Skeletal muscle satellite cell (primary cell): ENCODE data around the gene PASK.

ENCODE experiments used
- H3K27me3 ChIP-seq: 2 replicates; pipeline ENCODE4 v1.7.0; 2013; ENCODE audit warnings: low read length; ENCODE audit not compliant: control insufficient read depth, insufficient read depth
- H3K36me3 ChIP-seq: 2 replicates; pipeline ENCODE4 v1.7.0; 2013; ENCODE audit warnings: mild to moderate bottlenecking, control low read depth, low read length; ENCODE audit not compliant: insufficient read depth
- H3K4me1 ChIP-seq: 2 replicates; pipeline ENCODE4 v1.7.0; 2013; ENCODE audit warnings: low read length; ENCODE audit not compliant: control insufficient read depth, insufficient read depth
- H3K4me2 ChIP-seq: 2 replicates; pipeline ENCODE4 v1.7.0; 2013; ENCODE audit warnings: mild to moderate bottlenecking, low read length
- H3K4me3 ChIP-seq: 2 replicates; pipeline ENCODE4 v1.7.0; 2013; ENCODE audit warnings: low read length
- H3K9ac ChIP-seq: 2 replicates; pipeline ENCODE4 v1.7.0; 2013; ENCODE audit warnings: mild to moderate bottlenecking, low read depth, low read length, moderate library complexity
- H3K9me3 ChIP-seq: replicated peaks from 2 replicates; pipeline ENCODE4 v1.7.0; 2013; ENCODE audit warnings: mild to moderate bottlenecking, control low read depth, low read length

Gene PASK

GRCh38 chr2:241155936-241156335 lies 6.7 kb upstream of the PASK start:
- H3K9me3 ChIP-seq: no peaks in the 10 kb centered on the region
- H3K4me2 ChIP-seq: no peak overlapping the region
- no peak overlapping the region for H3K9ac ChIP-seq
- peaks cover 41% of the 10 kb centered on the region for H3K4me1 ChIP-seq
- no peak overlapping the region for H3K4me3 ChIP-seq
- peaks cover 29% of the 10 kb centered on the region for H3K36me3 ChIP-seq
- H3K27me3 ChIP-seq: no peaks in the 10 kb centered on the region

DNA sequence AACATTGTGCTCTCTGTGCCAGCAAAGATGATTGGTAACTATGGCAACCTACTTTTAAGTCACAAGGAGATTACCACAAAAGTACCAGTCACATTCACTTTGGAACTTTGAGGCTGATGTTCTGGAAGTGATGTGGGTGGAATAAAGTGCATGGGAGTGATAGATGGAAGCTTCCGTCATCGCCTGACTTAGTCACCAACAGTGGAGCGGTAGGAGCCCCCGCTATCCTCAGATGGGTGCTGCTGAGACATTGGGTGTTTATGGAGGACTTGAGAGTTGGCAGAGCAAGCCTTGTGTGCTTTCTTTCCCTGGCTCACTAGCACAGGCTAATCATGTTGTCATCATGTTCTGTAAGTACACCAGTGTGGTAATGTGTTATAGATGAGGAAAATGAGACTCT lies 5.6 kb upstream of the PASK start:
- Histone ChIP-seq H3K4me2 (no peak overlapping the region), H3K9ac (no peak overlapping the region), H3K9me3 (no peaks in the 10 kb centered on the region), H3K36me3 (peaks cover 21% of the 10 kb centered on the region), H3K27me3 (no peaks in the 10 kb centered on the region), H3K4me1 (peaks cover 42% of the 10 kb centered on the region), H3K4me3 (no peak overlapping the region)

GRCh38 chr2:241153616-241154015 lies 4.3 kb upstream of the PASK start:
- H3K4me3 ChIP-seq: no peak overlapping the region
- H3K9me3 ChIP-seq: no peaks in the 10 kb centered on the region
- H3K4me2 ChIP-seq: no peak overlapping the region
- peaks cover 43% of the 10 kb centered on the region for H3K4me1 ChIP-seq
- H3K36me3 ChIP-seq: peaks cover 13% of the 10 kb centered on the region
- no peak overlapping the region for H3K9ac ChIP-seq
- no peaks in the 10 kb centered on the region for H3K27me3 ChIP-seq

GRCh38 chr2:241151934-241152660 lies 2.8 kb upstream of the PASK start:
- peak overlapping the region; percentile 95 for H3K4me2 ChIP-seq
- H3K4me1 ChIP-seq: peaks cover 33% of the 10 kb centered on the region
- H3K9me3 ChIP-seq: no peaks in the 10 kb centered on the region
- no peaks in the 10 kb centered on the region for H3K27me3 ChIP-seq
- H3K9ac ChIP-seq: no peak overlapping the region
- peaks cover 7% of the 10 kb centered on the region for H3K36me3 ChIP-seq
- no peak overlapping the region for H3K4me3 ChIP-seq

DNA sequence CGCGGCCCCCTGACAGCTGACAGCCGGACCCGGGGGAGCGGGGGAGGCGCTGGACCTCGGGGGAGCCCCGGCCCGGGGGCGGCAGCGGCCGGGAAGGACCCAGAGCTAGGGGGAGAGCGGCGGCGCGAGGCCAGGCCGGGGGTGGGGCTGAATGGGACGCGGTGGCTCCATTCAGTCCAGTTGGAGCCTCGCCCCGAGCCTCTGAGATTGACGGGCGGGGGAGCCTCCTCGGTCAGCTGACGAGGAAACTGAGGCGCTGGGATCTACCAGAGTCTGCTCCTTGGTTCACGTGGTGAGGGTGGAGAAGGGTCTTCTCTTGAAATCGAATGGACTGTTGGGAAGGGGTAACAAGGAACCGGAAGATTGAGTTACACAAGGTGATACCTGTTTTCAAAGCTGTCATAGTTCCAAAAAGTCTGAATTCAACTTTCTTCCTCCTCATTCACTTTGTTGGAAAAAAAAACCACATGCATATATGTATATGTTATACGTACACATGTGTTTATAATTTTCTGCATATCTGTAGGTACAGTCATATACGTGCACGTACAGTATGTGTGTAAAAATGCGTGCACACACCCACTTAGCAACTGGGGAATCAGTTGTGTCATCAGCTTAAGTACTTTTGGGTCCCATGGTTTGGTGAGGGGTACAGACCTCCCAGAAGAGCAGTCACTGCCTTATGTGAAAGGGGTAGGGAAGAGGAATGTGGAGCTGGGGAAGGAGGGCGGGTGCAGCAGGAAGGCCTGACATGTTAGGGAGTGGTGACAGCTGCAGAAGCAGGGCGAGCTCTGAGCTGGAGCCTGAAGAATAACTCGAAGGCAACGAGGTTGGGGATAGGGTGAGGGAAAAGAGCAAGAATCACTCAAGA lies 1.6 kb upstream of the PASK start:
- peaks cover 7% of the 10 kb centered on the region for H3K36me3 ChIP-seq
- peak overlapping the region; percentile 81 for H3K4me3 ChIP-seq
- no peaks in the 10 kb centered on the region for H3K9me3 ChIP-seq
- H3K4me2 ChIP-seq: peak overlapping the region; percentile 95
- H3K4me1 ChIP-seq: peaks cover 28% of the 10 kb centered on the region
- no peaks in the 10 kb centered on the region for H3K27me3 ChIP-seq
- H3K9ac ChIP-seq: peak overlapping the region; percentile 84

DNA sequence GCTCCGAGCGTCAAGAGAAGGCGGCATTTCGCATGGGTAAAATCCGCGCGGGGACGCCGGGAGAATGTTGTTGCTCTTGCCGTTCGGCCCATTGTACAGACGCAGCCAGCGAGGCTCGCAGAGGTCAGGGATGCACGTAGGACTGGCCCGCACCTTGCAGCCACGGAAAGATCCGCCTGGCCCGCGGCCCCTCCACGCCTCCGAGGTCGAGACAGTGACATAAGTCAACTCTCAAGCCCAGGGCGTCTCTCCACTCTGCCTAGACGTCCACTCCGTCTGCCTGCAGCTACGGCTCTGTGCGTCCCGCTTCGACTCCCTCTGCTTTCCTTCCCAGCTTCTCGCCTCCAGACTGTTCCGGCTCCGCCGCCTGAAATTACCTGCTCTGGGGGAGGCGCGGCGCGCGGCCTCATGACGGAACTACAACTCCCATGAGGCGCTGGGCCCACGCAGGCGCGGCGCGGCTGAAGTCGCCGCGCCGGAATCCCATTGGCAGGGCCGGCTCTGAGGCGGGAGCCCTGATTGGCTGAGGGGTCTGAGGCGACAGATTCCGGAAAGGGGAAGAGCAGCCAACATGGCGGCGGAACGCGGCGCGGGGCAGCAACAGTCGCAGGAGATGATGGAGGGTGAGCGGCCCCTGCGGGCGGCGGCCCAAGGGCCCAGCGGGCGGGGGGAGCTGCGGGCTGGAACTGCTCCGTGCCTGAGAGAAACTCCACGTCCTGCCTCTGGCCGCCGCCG lies 820 bp upstream of the PASK start, which contains the start of gene PPP1R7:
TSS of gene PPP1R7 (plus strand) at position 543 of the 735 bp plus-strand sequence. CDS start at position 572, 29 bp downstream.
- peak within 1 kb of the TSS; percentile 81 for H3K4me3 ChIP-seq
- peak within 1 kb of the TSS; percentile 84 for H3K9ac ChIP-seq
- peaks cover 7% of the 10 kb centered on the region for H3K36me3 ChIP-seq
- peaks cover 28% of the 10 kb centered on the region for H3K4me1 ChIP-seq
- H3K27me3 ChIP-seq: no peaks in the 10 kb centered on the region
- H3K9me3 ChIP-seq: no peaks in the 10 kb centered on the region
- peak within 1 kb of the TSS; percentile 95 for H3K4me2 ChIP-seq

GRCh38 chr2:241149675-241149924 lies 328 bp upstream of the PASK start:
- H3K27me3 ChIP-seq: no peaks in the 10 kb centered on the region
- peaks cover 3% of the 10 kb centered on the region for H3K36me3 ChIP-seq
- peak overlapping the region; percentile 22 for H3K9ac ChIP-seq
- H3K4me3 ChIP-seq: peak overlapping the region; percentile 81
- H3K4me2 ChIP-seq: peak overlapping the region; percentile 95
- peaks cover 28% of the 10 kb centered on the region for H3K4me1 ChIP-seq
- no peaks in the 10 kb centered on the region for H3K9me3 ChIP-seq

- Histone ChIP-seq H3K36me3 (no peaks in the 10 kb centered on the region), H3K4me2 (peak overlapping the region; percentile 95), H3K9me3 (no peaks in the 10 kb centered on the region), H3K27me3 (no peaks in the 10 kb centered on the region), H3K9ac (peak overlapping the region; percentile 77), H3K4me1 (peaks cover 22% of the 10 kb centered on the region), H3K4me3 (no peak overlapping the region)
Observed at GRCh38 chr2:241148239-241148638, 1.0 kb downstream of the PASK start.

DNA sequence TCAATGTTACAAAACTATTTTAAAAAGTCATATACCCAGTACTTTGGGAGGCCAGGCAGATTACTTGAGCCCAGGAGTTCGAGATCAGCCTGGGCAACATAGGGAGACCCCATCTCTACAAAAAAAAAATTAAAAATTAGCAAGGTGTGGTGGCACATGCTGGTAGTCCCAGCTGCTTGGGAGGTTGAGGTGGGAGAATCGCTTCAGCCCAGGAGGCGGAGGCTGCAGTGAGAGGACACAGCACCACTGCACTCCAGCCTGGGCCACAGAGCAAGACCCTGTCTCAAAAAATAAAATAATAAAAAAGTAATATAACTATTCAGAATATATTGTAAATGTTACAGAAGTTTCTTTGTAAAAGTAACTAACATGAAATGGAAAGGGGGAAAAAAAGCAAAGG lies 1.9 kb downstream of the PASK start:
- Histone ChIP-seq H3K27me3 (no peaks in the 10 kb centered on the region), H3K36me3 (no peaks in the 10 kb centered on the region), H3K4me2 (no peak overlapping the region), H3K4me1 (peaks cover 21% of the 10 kb centered on the region), H3K9me3 (no peaks in the 10 kb centered on the region), H3K4me3 (no peak overlapping the region), H3K9ac (no peak overlapping the region)

- no peak overlapping the region for H3K4me2 ChIP-seq
- peaks cover 10% of the 10 kb centered on the region for H3K4me1 ChIP-seq
- no peak overlapping the region for H3K9ac ChIP-seq
- H3K36me3 ChIP-seq: no peaks in the 10 kb centered on the region
- H3K27me3 ChIP-seq: no peaks in the 10 kb centered on the region
- H3K9me3 ChIP-seq: no peaks in the 10 kb centered on the region
- no peak overlapping the region for H3K4me3 ChIP-seq
Observed at GRCh38 chr2:241146286-241146685, 3.0 kb downstream of the PASK start.

DNA sequence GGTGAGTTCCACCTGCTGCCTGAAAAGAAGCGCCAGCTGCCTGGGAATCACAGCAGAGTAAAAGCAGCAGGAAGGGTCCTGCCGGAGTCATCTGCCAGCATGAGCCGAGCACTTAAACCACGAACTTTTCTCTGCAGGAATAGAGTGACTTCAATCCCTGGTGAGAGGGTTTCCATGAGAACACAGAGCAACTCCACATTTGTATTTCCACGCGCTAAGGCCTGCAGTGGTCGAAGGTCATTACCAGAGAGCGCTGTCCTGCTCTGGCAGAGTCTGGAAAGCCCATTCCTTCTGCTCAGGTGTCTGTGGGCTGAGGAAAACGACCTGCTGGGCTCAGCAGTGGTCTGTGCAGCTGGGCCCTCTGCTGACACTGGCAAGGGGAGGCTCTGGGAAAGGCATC lies 6.7 kb downstream of the PASK start:
- H3K27me3 ChIP-seq: no peaks in the 10 kb centered on the region
- no peak overlapping the region for H3K9ac ChIP-seq
- no peak overlapping the region for H3K4me2 ChIP-seq
- H3K36me3 ChIP-seq: peaks cover 3% of the 10 kb centered on the region
- no peaks in the 10 kb centered on the region for H3K9me3 ChIP-seq
- no peak overlapping the region for H3K4me3 ChIP-seq
- H3K4me1 ChIP-seq: no peaks in the 10 kb centered on the region
